ENCODE results near the gene MYCN. TPM values are rescaled to one million over a fixed set of nuclear protein-coding genes. Genes with fewer than 3 reads are reported as not detected.
"Not testable (repeated sequence)": the region's sequence is repeated elsewhere in the genome, so short reads cannot be mapped to it uniquely, and the experiment has no call there.

Gene MYCN
- total RNA-seq, 2 donors from 2014 or later = 0.76 to 2.3 TPM

DNA sequence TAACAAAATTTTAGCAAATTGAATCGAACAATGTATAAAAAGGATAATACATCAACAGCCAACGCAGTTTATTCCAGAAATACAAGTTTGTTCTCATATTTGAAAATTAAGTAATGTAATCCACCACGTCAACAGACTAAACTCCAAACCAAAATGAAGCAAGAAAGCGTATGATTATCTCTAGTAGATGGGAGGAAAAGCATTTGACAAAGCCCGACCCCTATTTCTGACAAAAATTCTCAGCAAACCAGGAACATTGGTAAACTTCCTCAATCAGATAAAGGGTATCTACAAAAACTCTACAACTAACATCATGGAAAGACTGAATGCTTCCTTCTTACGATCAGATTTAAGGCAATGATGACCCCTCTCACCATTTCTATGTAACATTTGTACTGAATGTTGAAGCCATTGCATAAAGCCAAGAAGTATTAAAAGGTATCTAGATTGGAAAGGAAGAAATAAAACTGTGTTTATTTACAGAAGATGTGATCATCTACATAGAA is 34.3 kb upstream of the MYCN start:
- DNase-seq = no peak
- intact Hi-C loops (cut with DNase I, micrococcal nuclease) = no loop called here
- ATAC-seq = no peak

DNA sequence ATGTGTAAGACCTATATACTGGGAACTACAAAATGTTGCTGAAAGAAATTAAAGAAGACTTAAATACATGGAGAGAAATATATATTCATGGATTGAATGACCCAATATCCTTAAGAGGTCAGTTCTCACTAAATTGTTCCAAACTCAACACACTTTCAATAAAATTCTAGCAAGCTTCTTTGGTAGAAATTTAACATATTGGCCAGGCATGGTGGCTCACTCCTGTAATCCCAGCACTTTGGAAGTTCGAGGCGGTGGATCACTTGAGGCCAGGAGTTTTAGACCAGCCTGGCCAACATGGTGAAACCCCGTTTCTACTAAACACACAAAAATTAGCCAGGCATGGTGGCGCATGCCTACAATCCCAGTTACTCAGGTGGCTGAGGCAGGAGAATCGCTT is 33.6 kb upstream of the MYCN start:
- DNase-seq (no peak), ATAC-seq (no peak)
- intact Hi-C loops (cut with DNase I, micrococcal nuclease) = no loop called here

GRCh38 chr2:15907461-15908324 is 32.7 kb upstream of the MYCN start:
- ATAC-seq = no peak
- intact Hi-C loops (cut with DNase I, micrococcal nuclease) = no loop called here
- no peak for DNase-seq

GRCh38 chr2:15908371-15908770 is 32.0 kb upstream of the MYCN start:
- intact Hi-C loops (cut with DNase I, micrococcal nuclease) = no loop called here
- no peak for DNase-seq
- ATAC-seq = no peak

GRCh38 chr2:15909157-15909556 is 31.2 kb upstream of the MYCN start:
- intact Hi-C loops (cut with DNase I, micrococcal nuclease) = no loop called here
- no peak for ATAC-seq
- DNase-seq = no peak

- ATAC-seq = no peak
- intact Hi-C loops (cut with DNase I, micrococcal nuclease) = no loop called here
- no peak for DNase-seq
Measured at GRCh38 chr2:15909736-15910135, 30.6 kb upstream of the MYCN start.

- intact Hi-C loops (cut with DNase I, micrococcal nuclease); ATAC-seq; DNase-seq: not testable (repeated sequence)
Measured at GRCh38 chr2:15911270-15911669, 29.1 kb upstream of the MYCN start.

DNA sequence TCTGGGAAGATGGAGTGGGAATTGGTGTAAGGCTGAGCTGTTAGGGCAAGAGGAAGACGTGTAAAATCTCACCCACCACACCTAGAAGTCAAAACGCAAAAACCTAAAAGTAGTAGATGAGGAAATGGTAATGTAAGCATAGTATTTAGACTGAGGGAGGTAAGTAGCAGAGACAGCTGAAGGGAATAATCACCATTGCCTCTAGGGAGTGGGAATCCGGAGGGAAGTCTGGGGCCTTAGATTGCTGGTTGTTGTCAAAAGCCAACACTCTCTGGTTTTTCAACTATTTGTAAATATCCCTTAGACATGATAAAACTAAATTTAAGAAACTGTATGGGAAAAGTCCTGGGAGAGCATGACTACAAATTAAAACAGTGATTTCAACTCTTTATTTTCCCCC is 28.7 kb upstream of the MYCN start:
- ATAC-seq (no peak), DNase-seq (no peak)
- intact Hi-C loops (cut with DNase I, micrococcal nuclease) = no loop called here

DNA sequence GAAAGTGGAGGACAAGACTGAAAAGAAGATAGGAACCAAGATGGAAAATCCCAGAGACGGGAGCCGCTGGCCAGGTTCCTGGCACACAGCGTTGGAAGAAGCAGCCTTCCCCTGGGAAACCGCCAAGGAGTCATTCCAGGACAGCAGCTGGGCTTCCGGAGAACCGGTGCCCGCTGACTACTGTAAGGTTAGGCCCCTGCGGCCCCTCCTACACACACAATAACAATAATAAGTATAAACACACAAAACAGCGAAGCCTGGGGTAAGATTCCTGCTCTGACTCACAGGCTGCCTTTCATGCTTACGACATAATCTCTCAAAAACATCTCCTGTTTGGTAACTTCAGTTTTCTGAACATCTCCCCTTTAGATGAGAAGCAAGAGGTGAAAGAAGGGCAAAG is 28.1 kb upstream of the MYCN start:
- ATAC-seq (no peak), DNase-seq (peak; percentile 34 to 39)
- intact Hi-C loops (cut with DNase I, micrococcal nuclease) = no loop called here

GRCh38 chr2:15913146-15913545 is 27.2 kb upstream of the MYCN start:
- ATAC-seq (no peak), DNase-seq (no peak)
- intact Hi-C loops (cut with DNase I, micrococcal nuclease) = no loop called here

GRCh38 chr2:15914596-15915385 is 25.6 kb upstream of the MYCN start:
- ATAC-seq (no peak), DNase-seq (peak; percentile 24 to 37)
- intact Hi-C loops (cut with DNase I, micrococcal nuclease) = no loop called here

DNA sequence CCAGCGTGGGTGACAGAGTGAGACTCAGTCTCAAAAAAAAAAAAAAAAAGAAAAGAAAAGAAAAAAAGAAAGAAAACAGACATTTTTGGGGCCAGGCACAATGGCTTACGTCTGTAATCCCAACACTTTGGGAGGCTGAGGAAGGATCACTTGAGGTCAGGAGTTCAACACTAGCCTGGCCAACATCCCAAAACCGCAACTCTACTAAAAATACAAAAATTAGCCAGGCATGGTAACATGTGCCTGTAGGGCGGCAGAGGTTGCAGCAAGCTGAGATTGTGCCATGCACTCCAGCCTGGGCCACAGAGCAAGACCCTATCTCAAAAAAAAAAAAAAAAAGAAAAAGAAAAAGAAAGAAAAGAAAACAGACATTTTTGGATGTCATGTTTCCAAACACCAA is 24.8 kb upstream of the MYCN start:
- DNase-seq; intact Hi-C loops (cut with DNase I, micrococcal nuclease); ATAC-seq: not testable (repeated sequence)

- intact Hi-C loops (cut with DNase I, micrococcal nuclease) = no loop called here
- DNase-seq (no peak), ATAC-seq (no peak)
Measured at GRCh38 chr2:15916336-15916735, 24.0 kb upstream of the MYCN start.

- no peak for DNase-seq
- intact Hi-C loops (cut with DNase I, micrococcal nuclease) = no loop called here
- no peak for ATAC-seq
Measured at GRCh38 chr2:15918761-15919356, 21.5 kb upstream of the MYCN start.

DNA sequence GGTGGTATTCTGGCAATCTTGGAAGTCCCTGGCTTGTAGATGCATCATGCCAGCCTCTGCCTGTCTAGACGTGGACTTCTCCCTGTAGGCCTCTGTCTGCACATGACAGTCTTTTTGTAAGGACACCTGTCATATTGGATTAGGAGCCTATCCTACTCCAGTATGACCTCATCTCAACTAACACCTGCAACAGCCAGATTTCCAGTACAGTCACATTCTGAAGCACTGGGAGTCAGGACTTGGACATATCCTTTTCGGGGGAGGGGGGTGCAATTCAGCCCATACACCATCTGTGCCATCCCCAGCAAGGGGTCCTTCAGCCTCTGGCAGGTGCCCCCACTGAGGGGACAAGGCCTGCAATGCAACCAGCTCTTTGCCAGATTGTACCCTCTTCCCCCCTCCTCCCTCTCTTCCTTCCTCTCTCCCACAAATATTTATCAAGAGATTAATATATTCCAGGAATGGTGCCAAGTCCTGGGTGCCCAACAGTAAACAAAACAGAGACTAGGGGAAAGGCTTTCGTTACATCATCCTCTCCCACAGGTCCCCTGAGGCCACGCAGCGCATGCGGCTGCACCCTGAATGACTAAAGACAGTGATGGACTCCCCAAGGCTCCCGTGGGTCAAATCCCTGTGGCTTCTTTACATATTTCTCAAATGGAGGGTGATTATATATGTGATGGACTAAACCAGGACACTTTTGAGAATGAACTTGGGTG is 20.5 kb upstream of the MYCN start:
- DNase-seq (no peak), ATAC-seq (no peak)
- intact Hi-C loops (cut with DNase I, micrococcal nuclease) = no loop called here

GRCh38 chr2:15920696-15921095 is 19.7 kb upstream of the MYCN start:
- intact Hi-C loops (cut with DNase I, micrococcal nuclease) = no loop called here
- ATAC-seq (no peak), DNase-seq (no peak)

DNA sequence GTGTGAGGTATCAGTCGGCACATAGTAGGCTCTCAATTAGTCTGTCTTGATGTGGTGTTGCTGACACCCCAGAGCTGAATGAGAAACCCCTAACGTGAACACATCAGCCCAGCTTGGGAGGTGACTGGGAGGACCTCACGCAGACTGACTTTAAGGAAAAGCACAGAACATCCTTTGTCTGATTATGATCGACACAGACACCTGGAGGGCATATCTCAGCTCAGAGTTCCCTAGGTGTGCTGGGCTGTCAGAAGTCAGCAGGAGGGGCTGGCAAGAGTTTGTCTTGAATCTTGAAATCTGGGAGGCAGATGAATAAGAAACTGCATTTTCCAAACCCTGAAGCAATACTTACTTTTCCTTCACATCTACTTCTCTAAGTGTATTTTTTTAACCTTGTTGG is 16.8 kb upstream of the MYCN start:
- DNase-seq (no peak), ATAC-seq (no peak)
- intact Hi-C loops (cut with DNase I, micrococcal nuclease) = no loop called here

DNA sequence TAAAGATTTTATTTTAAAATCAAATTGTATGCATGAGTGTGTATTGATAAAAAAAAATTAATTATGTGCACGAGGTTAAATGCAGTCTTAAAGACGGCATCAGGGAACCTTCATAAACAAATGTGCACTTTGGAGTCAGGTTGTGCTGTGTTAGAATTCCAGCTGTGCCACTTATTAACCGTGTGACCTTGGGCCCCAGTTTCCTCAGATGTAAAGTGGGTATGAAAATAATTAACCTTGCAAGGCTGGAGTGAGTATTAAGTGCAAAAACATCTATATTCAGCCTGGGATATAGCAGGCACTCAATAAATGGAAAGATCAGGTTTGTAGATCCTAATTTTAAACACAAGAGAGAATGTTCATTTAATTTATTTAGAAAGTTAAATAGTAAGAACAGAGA is 14.5 kb upstream of the MYCN start:
- intact Hi-C loops (cut with DNase I, micrococcal nuclease) = no loop called here
- ATAC-seq = no peak
- no peak for DNase-seq

DNA sequence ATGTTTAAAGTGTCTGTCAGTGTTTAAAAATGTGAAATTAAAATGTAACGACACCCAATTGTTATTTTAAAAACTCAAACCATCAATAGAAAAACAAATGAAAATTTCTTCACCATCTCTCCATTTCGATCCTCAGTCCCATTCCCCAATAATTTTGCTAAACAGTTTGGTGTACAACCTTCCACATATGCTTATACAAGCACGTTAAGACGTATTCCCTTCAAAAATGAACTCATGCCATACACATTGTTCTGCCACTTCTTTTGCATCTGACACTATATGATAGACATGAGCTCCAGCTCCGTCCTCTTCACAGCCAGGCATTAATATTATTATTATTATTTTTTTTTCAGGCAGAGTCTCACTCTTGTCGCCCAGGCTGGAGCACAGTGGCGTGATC is 14.1 kb upstream of the MYCN start:
- ATAC-seq (no peak), DNase-seq (no peak)
- intact Hi-C loops (cut with DNase I, micrococcal nuclease) = no loop called here

Measured in left colon (tissue), 2 donors.